ENCODE data around the gene AIFM3.

- TF ChIP-seq PATZ1 (CRISPR knock-in tag; IDR thresholded peaks at IDR 0.05; ENCODE audit: borderline replicate concordance) (no peak), ZNF70 (CRISPR knock-in tag; IDR thresholded peaks at IDR 0.05) (no peak), ISL1 (CRISPR knock-in tag; IDR thresholded peaks at IDR 0.05) (no peak)
Observed at GRCh38 chr22:20995329-20996030, 28.4 kb downstream of the AIFM3 start.

Measured in SK-N-SH treated with all-trans-retinoic acid at 6 μM for 48 hours (cell line).